Mucosa of stomach (tissue), 1 donor: ENCODE data around the gene FBXO46.

Source experiments
- H3K27me3 ChIP-seq: one replicate; pipeline ENCODE4 v1.7.0; 2013; ENCODE audit warnings: mild to moderate bottlenecking, low read length; ENCODE audit not compliant: control insufficient read depth, insufficient read depth
- H3K36me3 ChIP-seq: one replicate; pipeline ENCODE4 v1.7.0; 2013; ENCODE audit warnings: low read length; ENCODE audit not compliant: control insufficient read depth, insufficient read depth
- H3K4me1 ChIP-seq: one replicate; pipeline ENCODE4 v1.7.0; 2013; ENCODE audit warnings: mild to moderate bottlenecking, low read length; ENCODE audit not compliant: control insufficient read depth, insufficient read depth
- H3K4me3 ChIP-seq: one replicate; pipeline ENCODE4 v1.7.0; 2013; ENCODE audit warnings: low read length
- H3K9ac ChIP-seq: one replicate; pipeline ENCODE4 v1.7.0; 2013; ENCODE audit warnings: mild to moderate bottlenecking, low read length, moderate library complexity
- H3K9me3 ChIP-seq: one replicate; pipeline ENCODE4 v1.7.0; 2013; ENCODE audit warnings: mild to moderate bottlenecking, low read length, moderate library complexity; ENCODE audit not compliant: control insufficient read depth
- donor health status: Pancreatic carcinoma.

The FBXO46 gene

GRCh38 chr19:45770192-45771101 lies 39.8 kb upstream of the FBXO46 start:
- Histone ChIP-seq H3K9me3 (no peaks in the 10 kb centered on the region), H3K27me3 (peaks cover 8% of the 10 kb centered on the region), H3K36me3 (peaks cover 5% of the 10 kb centered on the region), H3K4me1 (peaks cover 52% of the 10 kb centered on the region), H3K4me3 (peak overlapping the region; percentile 63), H3K9ac (peak overlapping the region; percentile 72)

DNA sequence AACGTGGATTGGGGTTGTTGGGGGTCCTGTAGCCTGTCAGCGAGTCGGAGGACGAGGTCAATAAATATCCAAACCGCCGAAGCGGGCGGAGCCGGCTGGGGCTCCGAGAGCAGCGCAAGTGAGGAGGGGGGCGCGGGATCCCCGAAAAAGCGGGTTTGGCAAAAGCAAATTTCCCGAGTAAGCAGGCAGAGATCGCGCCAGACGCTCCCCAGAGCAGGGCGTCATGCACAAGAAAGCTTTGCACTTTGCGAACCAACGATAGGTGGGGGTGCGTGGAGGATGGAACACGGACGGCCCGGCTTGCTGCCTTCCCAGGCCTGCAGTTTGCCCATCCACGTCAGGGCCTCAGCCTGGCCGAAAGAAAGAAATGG lies 39.1 kb upstream of the FBXO46 start:
- peak overlapping the region; percentile 67 for H3K9ac ChIP-seq
- peaks cover 12% of the 10 kb centered on the region for H3K27me3 ChIP-seq
- H3K36me3 ChIP-seq = peaks cover 5% of the 10 kb centered on the region
- H3K4me1 ChIP-seq = peaks cover 52% of the 10 kb centered on the region
- no peaks in the 10 kb centered on the region for H3K9me3 ChIP-seq
- peak overlapping the region; percentile 38 for H3K4me3 ChIP-seq

GRCh38 chr19:45768984-45769782 lies 38.5 kb upstream of the FBXO46 start, which contains the start of gene SIX5:
Gene SIX5 (minus strand): TSS chr19:45769252. CDS start chr19:45768844, 408 bp downstream.
- Histone ChIP-seq H3K9me3 (no peaks in the 10 kb centered on the region), H3K4me1 (peaks cover 52% of the 10 kb centered on the region), H3K4me3 (peak within 1 kb of the TSS; percentile 56), H3K27me3 (peaks cover 13% of the 10 kb centered on the region), H3K36me3 (peaks cover 5% of the 10 kb centered on the region), H3K9ac (peak within 1 kb of the TSS; percentile 80)

DNA sequence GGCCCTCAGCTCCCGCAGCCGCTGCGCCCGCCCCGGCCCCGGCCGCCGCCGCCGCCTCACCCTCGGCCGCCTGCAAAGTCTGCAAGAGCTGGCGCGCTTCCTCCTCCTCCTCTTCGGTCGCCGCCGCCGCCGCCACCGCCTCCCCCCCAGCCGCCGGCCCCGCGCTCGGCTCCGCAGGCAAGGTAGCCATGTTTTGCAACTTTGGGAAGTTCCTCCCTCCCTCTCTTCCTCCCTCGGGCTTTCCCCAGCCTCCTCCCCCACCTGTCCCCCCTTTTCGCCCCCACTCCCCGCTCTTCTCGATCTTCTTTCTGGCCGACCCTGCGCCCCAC lies 37.9 kb upstream of the FBXO46 start:
- Histone ChIP-seq H3K9me3 (no peaks in the 10 kb centered on the region), H3K27me3 (peaks cover 18% of the 10 kb centered on the region), H3K4me3 (peak overlapping the region; percentile 36), H3K4me1 (peaks cover 49% of the 10 kb centered on the region), H3K9ac (peak overlapping the region; percentile 80), H3K36me3 (peaks cover 5% of the 10 kb centered on the region)

GRCh38 chr19:45767881-45768654 lies 37.4 kb upstream of the FBXO46 start:
- H3K27me3 ChIP-seq = peaks cover 23% of the 10 kb centered on the region
- peak overlapping the region; percentile 68 for H3K9ac ChIP-seq
- H3K4me1 ChIP-seq = peaks cover 44% of the 10 kb centered on the region
- H3K9me3 ChIP-seq = no peaks in the 10 kb centered on the region
- H3K4me3 ChIP-seq = peak overlapping the region; percentile 56
- H3K36me3 ChIP-seq = peaks cover 5% of the 10 kb centered on the region

DNA sequence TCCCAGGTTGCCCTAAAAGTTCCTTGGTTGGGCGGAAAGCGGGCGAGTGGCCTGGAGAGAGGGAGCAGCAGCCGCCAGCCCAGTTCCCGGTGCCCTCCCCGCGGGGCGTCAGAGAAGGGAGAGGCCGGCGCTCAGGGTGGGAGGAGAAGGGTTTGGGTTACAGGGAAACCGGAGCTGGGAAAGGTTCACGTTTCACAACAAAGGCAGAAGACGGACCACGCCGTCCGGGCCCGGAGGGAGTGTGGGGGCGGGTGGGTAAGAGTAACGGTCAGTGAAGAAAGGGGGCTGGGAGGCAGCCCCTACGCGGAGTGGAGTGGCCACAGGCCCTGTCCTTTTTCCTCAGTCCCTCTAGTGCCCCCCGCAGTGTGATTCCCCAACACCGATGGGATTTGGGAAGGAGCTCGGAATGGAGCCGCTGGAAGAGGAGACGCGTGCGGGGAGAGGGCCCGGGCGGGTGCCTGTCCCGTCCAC lies 36.7 kb upstream of the FBXO46 start:
- Histone ChIP-seq H3K4me1 (peaks cover 37% of the 10 kb centered on the region), H3K9me3 (no peaks in the 10 kb centered on the region), H3K4me3 (peak overlapping the region; percentile 56), H3K27me3 (peaks cover 23% of the 10 kb centered on the region), H3K36me3 (no peaks in the 10 kb centered on the region), H3K9ac (peak overlapping the region; percentile 68)

GRCh38 chr19:45766869-45767346 lies 36.2 kb upstream of the FBXO46 start:
- no peaks in the 10 kb centered on the region for H3K36me3 ChIP-seq
- H3K9me3 ChIP-seq = no peaks in the 10 kb centered on the region
- peaks cover 32% of the 10 kb centered on the region for H3K4me1 ChIP-seq
- H3K27me3 ChIP-seq = peaks cover 23% of the 10 kb centered on the region
- H3K4me3 ChIP-seq = no peak overlapping the region
- H3K9ac ChIP-seq = peak overlapping the region; percentile 68

DNA sequence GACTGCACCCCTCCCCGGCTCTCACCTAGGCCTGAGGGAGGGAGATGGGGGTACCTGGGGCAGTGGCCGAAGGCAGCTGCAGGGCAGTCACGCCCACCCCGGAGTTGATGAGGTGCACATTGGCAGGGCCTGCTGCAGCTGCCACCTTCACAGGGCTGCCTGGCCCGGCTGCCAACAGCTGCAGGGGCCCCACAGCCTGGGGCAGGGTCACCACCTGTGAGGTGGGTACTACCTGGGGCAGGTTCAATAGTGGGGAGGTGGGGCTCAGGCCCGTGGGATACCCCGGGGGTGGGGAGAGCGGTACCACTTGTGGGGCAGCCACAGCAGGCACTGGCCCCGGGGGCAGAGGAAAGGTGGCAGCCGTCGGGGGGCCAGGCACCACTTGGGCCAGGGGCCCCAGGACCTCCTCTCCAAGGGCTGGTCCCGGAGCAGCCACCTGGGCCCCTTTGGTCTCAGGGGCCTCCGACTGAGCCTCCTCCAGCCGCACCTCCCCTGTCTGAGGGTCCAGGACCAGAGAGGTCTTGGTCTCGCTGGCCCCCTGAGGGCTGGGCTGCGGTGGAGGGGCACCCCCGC lies 35.7 kb upstream of the FBXO46 start:
- Histone ChIP-seq H3K36me3 (no peaks in the 10 kb centered on the region), H3K9me3 (no peaks in the 10 kb centered on the region), H3K27me3 (peaks cover 23% of the 10 kb centered on the region), H3K4me3 (no peak overlapping the region), H3K4me1 (peaks cover 27% of the 10 kb centered on the region), H3K9ac (peak overlapping the region; percentile 68)

DNA sequence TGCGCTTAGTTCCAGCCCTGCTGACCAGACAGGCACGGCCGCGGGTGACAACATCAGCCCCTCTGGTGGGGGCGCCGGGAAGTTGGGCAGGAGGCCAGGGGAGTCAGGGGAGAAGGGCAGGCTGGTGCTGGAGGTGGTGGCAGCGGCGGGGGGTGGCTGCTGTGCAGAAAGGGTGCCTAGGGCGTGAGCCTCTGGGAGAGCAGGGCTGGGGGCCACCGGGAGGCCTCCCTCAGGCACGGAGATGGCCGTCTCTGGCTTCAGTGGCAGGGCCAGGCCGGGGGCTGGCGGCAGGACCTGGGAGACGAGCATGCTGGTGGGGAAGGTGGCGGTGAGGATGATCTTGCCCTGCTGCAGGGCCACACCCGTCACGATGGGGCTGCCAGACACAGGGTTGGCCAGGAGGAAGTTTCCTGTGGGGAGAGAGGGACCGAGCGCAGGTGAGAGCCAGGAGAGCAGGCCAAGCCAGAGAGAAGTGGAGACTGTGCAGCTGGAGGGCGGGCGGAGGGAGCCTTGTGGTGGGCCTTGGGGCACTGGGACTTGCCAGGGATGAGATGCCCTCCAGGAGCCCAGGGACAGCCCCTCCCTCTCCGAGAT lies 35.1 kb upstream of the FBXO46 start:
- Histone ChIP-seq H3K9ac (no peak overlapping the region), H3K9me3 (no peaks in the 10 kb centered on the region), H3K4me3 (no peak overlapping the region), H3K27me3 (peaks cover 18% of the 10 kb centered on the region), H3K36me3 (no peaks in the 10 kb centered on the region), H3K4me1 (peaks cover 21% of the 10 kb centered on the region)

DNA sequence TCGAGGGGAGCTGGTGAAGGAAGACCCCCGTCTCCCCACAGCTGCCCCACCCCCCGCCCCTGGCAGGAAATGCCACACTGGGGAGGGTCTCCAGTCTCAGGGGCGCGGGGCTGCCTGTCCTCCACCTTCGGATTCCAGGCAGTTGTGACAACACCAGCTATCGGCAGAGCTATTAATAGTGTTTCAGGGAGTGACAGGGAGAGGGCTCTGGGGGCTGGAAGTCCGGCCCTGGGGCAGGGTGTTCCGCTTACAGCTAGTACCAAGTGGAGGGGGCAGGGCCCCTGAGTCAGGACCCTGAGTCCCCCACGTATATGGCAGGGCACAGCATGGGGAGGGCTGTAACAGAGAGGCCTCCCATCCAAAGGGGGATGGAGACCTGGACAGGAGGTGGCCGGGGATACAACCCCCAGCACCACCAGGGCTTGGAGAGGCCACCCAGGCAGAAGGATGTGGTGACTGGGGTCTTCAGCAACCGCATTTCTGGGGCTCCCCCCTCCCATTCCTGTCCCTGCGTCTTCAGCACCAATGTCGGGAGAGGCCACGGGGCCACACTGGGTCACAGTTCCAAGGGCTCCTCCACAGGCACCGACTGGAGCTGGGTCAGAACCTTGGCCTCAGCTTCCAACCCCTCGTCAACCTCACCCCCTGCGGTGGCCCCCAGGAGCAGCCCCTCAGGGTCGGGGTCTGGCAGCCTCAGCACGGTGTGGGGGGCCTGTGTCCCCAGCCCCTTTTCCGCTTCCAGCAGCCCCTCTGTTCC lies 34.4 kb upstream of the FBXO46 start:
- peaks cover 20% of the 10 kb centered on the region for H3K4me1 ChIP-seq
- no peaks in the 10 kb centered on the region for H3K9me3 ChIP-seq
- no peak overlapping the region for H3K4me3 ChIP-seq
- H3K27me3 ChIP-seq = peaks cover 18% of the 10 kb centered on the region
- H3K36me3 ChIP-seq = no peaks in the 10 kb centered on the region
- H3K9ac ChIP-seq = no peak overlapping the region
